Mammary epithelial cell (primary cell): ENCODE results near the gene AKT1S1.

ENCODE experiments used
- CTCF ChIP-seq, 2 donors: IDR thresholded peaks in 1 of 2; conservative IDR thresholded peaks in 1 of 2; 2 replicates each; pipeline ENCODE4 v1.5.1; 2011 to 2012; ENCODE audit warnings: inconsistent platforms in 2 of 2, low read length in 2 of 2, mild to moderate bottlenecking in 2 of 2, control low read depth in 1 of 2, low read depth in 1 of 2; ENCODE audit not compliant: insufficient read depth in 1 of 2; ENCODE audit errors: extremely low read depth in 1 of 2
- EZH2 ChIP-seq: IDR thresholded peaks from 2 replicates; pipeline ENCODE4 v1.6.1; 2012; ENCODE audit warnings: low read length, inconsistent platforms, borderline replicate concordance

- no peak for TF ChIP-seq CTCF (conservative IDR thresholded peaks at IDR 0.05 in 1 of 2, IDR thresholded peaks at IDR 0.05 in 1 of 2; ENCODE audit: extremely low read depth in 1 of 2, insufficient read depth in 1 of 2, low read depth in 1 of 2, low read length in 2 of 2)
- TF ChIP-seq EZH2, result no peak
Observed at GRCh38 chr19:49884760-49885159, 7.6 kb upstream of the AKT1S1 start.
